HG03571 (cell line): Measurements from ENCODE around the gene PKM.

Experiments used
- ATAC-seq: cut with Tn5 transposase; IDR thresholded peaks from one replicate; pipeline ENCODE4 v1.9.1; 2021; ENCODE audit not compliant: unreplicated experiment

PKM gene

DNA sequence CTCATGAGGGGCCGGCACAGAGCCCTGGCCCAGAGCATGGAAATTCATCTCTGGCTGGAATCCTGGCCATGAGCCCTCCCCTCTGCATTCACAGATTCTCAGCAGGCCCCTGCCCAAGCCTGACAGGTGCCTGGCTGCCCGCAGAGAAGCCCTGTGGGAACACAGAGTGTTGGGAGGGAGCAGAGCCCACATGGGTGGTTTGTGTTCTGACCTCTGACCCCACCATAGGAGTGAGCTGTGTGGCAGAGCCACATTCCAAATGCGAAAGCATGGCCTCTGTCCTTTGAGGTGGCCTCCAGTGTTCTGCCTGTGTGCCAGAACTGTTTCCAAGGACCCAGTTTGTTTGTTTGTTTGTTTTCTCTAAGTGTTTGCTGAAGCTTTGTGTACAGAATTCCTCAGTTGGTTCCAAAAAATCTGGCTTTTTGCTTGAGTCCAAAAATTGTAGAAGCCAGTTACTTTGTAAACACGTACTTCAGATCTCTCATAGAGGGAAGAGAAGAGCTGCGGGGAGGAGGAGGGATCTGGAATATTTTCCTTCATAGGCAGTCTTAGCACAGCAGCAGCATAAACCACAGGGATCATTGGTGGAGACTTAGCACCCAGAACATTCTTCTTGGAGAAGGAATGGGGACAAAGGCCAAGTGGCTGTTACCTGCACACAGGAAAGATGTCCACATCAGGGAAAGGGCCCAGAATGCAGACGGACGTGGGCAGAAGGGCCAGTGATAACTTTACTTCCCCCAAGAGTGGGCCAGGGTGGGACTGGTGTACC is 69.4 kb downstream of the PKM start:
- no peak for ATAC-seq

DNA sequence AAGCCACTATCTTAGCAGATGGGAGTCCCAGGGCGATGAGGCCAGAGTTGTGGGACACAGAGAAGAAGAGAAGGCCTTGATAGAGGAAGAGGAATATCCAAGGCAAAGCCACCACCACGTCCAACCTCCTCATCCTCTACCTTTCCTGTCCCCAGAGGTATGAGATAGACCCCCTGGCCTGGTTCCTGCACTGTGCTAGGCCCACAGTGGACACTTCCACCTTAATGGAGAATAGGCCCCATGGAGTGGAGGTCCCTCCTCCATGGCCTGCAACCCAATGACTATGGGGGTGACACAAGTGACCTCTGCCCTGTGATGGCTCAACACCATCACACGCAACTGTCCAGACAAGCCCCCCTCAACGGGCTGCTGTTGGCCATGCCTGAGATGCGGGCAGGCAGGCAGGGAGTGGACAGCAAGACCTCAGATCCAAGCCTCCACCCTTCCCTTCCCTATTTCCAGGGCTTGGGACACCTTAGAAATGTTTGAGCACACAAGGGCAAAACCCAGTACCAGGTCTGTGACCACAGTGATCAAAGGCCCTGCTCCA is 70.2 kb downstream of the PKM start:
- ATAC-seq = no peak

DNA sequence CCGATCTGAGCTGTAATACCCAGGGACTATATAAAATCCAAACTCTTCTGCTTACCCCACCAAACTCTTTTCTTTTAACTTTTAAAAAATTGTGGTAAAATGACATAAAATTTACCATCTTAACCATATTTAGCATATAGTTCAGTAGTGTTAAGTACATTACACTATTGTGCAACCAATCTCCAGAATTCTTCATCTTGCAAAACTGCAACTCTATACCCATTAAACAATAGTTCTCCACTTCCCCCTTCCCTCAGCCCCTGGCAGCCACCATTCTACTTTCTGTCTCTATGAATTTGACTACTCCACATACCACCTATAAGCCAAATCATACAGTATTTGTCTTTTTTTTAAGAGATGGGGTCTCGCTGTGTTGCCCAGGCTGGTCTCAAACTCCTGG is 74.1 kb downstream of the PKM start:
- no peak for ATAC-seq

DNA sequence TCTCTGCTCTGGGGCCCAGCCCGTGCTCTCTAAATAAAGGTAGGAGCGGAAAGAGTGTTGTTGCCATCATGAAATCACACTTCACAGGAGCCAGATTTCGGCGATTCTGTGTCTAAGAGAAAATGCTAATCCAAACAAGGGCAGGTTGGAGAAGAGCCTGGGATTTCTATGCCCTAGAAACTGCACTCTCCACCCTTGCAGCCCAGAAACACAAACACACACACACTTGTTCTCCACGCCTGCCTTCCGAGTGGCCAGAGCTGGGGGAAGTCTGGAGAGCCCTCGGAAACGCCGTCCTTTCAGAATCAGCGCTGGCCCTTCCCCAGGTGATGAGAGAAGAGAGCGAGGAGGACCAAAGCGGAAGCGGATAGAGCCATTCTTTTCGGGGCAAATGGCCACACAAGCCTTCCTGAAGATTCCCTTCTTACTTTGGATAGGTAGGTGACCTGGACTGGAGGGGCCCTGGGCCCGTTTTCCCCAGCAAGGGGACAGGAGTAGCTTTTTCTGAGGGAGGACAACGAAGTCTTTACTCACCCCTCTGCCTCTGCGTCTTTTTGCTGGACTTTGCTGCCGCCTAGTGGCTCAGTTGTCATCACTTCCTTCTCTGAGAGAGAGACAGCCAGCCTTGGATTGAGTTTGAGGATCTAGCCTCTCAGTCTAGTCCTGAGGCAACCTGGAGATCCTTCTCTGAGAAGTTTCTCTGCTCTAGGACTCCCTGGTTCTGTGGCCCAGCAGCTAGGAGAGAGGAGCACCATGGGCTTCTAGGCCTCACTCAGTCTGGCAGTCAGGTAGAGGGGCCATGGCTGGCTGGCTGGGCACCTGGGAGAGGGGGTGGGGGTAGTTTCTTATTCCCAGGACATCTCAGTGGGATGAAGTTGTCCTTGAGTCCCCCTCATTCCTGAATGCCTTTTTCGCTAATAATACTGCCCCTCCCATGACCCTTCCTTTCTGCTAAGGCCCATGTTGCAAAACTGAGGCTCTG is 75.1 kb downstream of the PKM start:
- ATAC-seq = no peak

DNA sequence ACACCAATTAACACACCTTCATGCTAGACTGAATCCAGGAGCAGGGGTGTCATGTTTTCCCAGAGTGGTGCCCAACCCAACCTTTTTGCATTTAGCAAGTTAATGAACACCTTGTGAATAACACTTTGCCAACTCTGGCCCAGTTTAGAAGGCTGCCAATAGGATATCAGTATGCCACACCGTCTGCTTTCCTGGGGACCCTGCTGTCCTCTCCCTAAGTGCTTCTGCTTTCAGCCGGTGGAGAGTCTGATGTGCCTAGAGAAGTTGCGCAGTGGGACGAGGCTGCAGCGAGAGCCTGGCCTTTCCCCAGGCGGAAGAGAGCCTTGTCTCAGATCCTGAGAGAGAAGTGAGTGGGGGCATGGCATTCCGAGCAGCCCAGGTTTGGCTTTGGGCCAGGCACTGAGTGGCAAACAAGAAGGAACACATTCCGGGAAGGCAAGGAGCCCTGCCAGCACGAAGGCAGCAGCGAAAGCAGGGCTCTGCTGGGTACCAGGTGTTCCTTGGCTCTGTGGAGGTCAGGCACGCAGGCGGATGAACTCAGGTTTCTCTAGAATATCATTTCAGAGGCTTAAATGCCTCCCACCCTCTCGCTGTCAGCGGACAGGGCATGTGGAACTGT is 75.9 kb downstream of the PKM start:
- no peak for ATAC-seq

DNA sequence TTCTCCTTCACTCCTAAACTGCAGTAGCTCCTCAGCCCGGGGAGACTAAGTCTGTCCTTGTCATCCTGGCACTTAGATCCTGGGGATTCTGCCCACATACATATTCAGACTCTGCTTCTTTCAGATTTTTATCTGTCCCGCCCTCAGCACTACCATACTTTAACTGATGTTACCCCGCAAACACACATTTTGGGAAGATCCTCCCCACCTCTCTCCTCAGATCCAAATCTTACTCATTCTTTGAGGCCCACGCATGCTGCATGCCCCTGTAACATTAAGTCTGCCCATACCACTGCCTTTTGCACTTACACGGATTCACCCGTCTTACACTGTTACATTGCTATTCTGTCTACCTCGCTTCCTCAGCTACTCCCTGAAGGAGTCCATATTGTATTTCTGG is 76.7 kb downstream of the PKM start:
- ATAC-seq = no peak

DNA sequence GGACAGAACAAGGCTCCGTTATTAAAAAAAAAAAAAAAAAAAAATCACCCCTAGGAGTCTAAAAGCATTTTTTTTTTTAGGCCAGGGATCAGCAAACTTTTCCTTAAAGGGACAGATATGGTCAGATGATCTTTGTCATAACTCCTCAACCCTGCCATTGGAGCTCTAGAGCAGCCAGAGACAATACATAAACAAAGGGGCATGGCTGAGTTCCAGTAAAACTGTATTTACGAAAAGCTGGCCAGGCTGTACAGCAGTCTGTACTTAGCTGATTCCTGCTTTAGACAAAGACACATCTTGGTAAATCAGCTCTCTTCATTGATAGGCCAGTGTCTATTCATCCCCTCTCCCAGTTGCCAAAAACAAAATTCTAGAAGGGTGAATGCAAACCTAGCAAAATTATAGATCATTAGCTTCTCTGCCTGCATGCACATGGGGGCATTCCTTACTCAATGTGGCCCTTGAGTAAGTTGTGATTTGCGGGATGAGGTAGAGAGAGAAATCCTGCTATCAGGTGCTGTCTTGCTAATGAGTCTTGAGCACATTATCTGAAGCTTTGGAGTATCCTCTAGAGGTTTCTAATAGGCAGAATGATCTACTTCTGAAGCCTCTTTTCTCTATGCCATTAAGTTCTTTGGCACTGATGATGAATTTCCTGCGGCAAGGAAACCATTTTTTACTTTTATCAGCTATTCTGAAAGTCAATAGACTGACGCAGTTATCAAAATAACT is 77.6 kb downstream of the PKM start:
- ATAC-seq = no peak
